ENCODE data around the gene ITGB3BP.
"Not testable (repeated sequence)": the region's sequence is repeated elsewhere in the genome, so short reads cannot be mapped to it uniquely, and the experiment has no call there.

Gene ITGB3BP

DNA sequence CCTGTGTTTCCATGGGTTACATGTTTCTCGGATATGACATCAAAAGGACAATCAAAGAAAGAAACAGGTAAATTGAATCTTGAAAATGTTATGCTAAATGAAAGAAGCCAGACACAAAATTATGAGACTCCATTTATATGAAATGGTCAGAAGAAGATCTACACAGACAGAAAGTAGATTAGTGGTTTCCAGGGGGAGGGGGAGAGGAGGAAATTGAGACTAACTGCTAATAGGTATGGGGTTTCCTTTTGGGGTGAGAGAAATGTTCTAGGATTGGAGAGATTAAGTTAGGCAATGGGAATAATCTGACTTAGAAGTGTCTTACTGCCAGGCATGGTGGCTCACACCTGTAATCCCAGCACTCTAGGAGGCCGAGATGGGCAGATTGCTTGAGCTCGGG is 21.8 kb downstream of the ITGB3BP start:
- no peak for DNase-seq

DNA sequence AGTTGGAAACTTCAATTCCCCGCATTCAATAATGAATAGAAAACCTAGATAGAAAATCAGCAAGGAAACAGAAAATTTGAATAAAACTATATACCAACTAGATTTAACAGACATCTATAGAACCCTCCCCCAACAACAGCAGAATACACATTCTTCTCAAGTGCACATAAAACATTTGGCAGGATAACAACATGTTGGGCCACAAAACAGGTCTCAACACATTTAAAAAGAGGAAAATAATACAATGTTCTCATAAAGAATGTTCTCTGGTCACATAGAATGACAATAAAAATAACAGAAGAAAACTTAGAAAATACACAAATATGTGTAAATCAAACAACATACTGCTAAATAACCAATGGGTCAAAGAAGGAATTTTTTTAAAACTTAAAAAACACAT is 24.9 kb downstream of the ITGB3BP start:
- no peak for DNase-seq

- no peak for DNase-seq
Observed at GRCh38 chr1:63497577-63497976, 25.4 kb downstream of the ITGB3BP start.

DNA sequence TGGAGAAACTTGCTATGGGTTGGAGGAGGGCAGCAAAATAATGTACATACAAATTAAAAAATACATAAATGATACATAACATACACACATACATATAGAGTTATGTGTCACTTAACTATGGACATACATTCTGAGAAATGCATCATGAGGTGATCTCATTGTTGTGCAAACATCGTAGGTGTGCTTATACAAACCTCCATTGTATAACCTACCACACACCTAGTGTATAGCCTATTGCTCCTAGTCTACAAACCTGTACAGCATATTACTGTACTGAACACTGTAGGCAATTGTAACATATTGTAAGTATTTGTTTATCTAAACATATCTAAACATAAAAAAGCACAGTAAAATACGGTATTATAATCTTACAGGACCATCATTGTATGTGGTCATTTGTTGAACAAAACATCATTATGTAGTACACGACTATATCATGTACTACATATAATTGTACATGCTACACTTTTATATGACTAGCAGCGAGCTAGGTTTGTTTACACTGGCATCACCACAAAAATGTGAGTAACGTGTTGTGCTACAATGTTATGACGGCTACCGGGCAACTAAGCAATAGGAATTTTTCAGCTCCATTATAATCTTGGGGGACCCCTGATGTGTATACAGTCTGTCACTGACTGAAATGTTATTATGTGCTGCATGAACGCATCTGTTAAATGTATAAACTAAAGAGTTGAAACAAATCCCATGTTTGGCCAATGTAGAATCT is 35.5 kb downstream of the ITGB3BP start:
- no peak for DNase-seq

GRCh38 chr1:63486629-63487028 is 36.4 kb downstream of the ITGB3BP start:
- no peak for DNase-seq

GRCh38 chr1:63480057-63480456 is 43.0 kb downstream of the ITGB3BP start:
- DNase-seq: no peak

- DNase-seq: no peak
Observed at GRCh38 chr1:63475761-63476160, 47.3 kb downstream of the ITGB3BP start.

DNA sequence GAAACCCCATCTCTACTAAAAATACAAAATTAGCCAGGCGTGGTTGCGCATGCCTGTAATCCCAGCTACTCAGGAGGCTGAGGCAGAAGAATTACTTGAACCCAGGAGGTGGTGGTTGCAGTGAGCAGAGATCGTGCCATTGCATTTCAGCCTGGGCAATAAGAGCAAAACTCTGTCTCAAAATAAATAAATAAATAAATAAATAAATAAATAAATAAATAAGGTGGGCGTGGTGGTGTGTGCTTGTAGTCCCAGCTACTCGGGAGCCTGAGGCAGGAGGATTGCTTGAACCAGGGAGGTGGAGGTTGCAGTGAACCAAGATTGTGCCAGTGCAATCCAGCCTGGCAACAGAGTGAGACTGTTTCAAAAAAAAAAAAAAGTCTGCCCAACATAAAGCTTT is 54.3 kb downstream of the ITGB3BP start:
- DNase-seq: not testable (repeated sequence)

DNA sequence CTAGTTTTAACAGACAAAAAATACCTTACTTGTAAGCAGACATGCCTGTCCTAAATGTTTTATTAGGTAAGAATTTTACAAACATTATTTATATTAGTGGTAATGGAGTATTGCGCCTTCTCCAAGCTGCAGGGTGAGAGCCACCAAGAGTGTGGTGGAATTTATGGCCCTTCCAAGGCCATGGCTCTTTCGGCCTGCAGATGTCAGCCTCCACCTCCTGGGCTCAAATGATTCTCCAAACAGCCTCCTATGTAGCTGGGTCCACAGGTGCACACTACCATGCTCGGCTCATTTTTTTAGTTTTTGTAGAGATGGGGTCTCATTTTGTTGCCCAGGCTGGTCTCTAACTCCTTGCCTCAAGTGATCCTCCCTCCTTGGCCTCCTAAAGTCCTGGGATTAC is 56.3 kb downstream of the ITGB3BP start:
- no peak for DNase-seq

- no peak for DNase-seq
Observed at GRCh38 chr1:63466181-63466580, 56.8 kb downstream of the ITGB3BP start.

GRCh38 chr1:63463248-63463647 is 59.8 kb downstream of the ITGB3BP start:
- no peak for DNase-seq

DNA sequence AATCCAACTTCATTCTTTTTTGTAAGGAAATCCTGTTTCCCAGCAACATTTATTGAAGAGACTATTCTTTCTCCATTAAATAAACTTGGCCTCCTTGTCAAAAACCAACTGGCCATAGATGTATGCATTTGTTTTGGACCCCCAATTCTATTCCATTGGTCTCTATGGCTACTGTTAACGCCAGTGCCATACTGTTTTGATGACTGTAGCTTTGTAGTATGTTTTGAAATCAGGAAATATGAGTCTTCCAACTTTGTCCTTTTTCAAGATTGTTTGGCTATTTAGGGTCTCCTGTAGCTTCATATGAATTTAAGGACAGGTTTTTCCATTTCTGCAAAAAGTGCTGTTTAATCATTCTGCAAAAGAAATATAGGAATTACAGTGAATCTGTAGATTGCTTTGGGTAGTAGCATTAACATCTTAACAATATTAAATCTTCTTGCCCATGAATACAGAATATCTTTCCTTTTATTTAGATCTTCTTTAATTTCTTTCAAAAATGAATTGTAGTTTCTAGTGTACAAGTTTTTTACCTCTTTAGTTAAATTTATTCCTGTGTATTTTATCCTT is 61.3 kb downstream of the ITGB3BP start:
- no peak for DNase-seq

DNA sequence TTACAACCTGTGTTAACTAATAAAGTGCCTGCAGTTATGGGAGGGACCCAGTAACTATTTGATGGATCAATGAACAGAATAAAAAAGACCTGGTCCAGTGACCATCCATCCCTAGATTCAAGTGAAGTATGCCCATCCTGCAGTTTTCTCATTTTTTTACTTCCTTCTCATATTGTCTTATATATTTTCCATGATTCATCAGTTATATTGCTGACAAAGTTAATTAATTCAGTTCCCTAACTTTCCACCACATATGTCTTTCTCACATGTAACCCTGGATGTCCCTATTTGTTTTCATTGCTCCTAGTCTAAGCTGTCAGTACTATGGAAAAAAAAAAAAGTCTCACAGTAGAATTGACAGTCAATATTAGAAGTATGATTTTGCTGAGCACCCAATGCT is 64.3 kb downstream of the ITGB3BP start:
- DNase-seq: no peak

DNA sequence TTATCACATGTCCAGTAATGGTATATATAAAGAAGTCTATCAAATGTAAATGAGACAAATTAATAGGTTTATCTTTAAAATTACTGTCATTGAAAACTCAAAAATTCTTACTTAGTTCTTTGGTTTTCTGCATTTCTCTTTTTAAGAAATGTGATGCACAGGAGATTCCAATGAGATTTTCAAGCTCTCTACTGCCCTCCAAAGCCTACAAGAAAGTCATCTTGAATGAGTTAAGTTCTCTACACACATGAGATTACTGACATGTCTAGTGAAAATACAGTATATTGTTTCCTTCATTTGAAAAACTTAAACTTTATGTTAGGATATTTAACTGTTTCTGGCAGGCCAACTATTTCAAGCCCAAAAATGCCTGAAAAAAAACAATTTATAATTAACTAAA is 68.8 kb downstream of the ITGB3BP start:
- no peak for DNase-seq

DNA sequence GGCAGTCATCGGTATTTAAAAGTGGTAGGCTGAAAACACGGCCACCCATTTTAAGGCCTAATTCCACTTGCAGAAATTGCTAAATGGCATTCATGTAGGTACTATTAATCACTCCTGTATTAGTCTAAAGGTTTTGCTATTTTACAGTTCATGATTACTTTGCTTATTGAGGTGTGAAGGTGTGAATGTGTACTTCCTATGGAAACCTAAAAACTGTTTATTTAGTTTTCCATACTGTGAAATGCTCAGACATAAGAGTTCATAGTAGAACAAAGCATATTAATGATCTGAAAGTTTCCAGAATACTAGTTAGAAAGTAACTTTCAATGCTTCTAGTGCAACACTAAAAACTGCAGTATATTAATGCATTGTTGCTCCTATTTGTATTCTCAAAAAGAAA is 69.8 kb downstream of the ITGB3BP start:
- no peak for DNase-seq

GRCh38 chr1:63450416-63450815 is 72.6 kb downstream of the ITGB3BP start:
- no peak for DNase-seq

DNA sequence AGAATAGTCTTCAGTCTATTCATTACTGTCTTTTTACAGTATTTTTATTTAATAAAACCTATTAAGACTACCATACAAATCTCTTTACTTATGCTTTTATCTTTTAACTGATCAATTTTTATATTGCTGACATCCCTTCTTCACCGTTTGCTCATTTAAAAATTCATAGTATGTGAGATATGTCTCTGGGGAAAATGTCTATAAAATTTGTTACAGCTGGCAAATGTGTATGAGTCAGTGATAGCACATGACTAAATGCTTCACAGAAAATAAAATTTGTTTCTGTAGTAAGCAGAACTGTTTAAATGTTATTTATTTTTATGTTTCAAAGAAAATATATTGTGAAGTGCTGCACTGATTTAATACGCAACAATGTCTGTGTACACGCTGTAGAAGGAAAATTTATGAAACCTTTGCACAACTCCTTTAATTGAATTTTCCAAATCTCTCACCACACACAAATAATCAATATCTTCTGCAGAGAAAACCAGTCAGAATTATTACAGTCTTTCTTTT is 74.2 kb downstream of the ITGB3BP start:
- no peak for DNase-seq

GRCh38 chr1:63442141-63442475 is 80.9 kb downstream of the ITGB3BP start:
- no peak for DNase-seq

DNA sequence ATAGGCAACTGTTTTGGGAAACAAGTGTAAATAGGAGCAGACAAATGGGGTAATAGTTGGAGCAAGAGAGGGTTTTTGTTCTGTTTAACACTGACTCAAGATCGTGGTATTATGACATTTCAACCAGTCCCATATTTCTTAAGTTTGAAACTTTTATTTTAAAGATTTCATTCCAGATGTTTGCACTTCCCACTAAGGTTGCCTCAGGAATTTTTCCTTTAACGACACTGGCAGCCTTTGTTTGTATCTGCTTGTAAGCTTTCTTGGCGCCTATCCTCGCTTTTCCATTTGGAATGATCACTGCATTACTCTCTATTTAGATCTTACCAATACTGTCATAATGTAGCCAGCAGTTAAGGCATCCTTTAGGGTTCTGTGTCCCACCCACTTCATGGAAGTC is 87.9 kb downstream of the ITGB3BP start:
- DNase-seq: no peak

DNA sequence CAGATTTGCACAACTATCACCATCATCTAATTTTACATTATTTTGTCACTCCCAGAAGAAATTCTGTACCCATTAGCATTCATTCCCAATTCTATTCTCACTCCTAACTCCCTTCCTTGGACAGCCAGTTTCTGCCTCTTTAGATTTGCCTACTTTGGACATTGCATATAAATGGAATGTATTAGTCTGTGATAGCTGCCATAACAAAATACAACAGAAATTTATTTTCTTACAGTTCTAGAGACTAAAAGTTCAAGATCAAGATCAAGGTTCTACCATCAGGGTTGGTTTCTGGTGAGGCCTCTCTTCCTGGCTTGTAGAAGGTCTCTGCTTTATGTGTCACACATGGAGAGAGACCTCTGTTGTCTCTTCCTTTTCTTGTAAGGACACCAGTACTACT is 93.7 kb downstream of the ITGB3BP start:
- no peak for DNase-seq

DNA sequence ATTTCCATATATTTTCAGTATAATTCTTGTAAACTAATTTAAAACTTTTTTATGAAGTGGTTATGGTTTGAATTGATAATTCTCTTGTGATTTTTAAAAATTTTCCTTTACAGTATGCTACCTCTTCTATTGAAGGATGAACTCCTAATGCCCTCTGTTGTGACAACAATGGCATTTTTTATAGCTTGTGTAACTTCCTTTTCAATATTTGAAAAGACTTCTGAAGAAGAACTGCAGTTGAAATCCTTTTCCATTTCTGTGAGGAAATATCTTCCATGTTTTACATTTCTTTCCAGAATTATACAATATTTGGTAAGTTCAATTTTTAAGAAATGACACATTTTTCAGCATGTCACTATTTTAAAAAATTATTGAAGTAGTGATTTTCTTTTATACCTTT is 94.2 kb downstream of the ITGB3BP start:
- no peak for DNase-seq

DNA sequence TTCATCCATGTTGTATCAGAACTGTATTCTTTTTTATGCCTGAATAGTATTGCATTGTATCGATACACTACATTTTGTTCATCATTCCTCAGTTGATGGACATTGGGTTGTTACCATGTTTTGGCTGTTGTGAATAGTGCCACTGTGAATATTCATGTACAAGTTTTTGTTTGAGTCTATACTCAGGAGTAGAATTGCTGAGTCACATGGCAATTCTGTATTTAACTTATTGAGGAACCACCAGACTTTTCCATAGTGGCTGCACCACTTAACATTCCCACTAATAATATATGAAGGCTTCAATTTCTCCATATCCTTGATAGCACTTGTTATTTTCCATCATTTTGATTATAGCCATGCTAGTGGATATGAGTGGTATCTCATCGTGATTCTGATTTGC is 99.4 kb downstream of the ITGB3BP start:
- DNase-seq: no peak

DNA sequence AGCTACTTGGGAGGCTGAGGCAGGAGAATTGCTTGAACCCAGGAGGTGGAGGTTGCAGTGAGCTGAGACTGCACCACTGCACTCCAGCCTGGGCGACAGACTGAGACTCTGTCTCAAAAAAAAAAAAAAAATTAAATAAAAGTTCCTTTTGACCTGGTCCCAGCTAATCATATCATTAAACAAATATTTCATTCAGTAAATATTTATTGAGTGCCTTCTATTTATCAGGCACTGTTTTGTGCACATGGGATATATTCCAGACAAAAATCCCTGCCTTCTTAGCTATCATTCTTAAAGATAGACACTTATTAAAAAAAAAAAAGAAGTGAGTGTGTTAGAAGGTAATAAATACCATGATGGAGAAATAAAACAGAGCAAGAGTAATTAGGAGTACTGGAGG is 102.3 kb downstream of the ITGB3BP start:
- DNase-seq: not testable (repeated sequence)

DNA sequence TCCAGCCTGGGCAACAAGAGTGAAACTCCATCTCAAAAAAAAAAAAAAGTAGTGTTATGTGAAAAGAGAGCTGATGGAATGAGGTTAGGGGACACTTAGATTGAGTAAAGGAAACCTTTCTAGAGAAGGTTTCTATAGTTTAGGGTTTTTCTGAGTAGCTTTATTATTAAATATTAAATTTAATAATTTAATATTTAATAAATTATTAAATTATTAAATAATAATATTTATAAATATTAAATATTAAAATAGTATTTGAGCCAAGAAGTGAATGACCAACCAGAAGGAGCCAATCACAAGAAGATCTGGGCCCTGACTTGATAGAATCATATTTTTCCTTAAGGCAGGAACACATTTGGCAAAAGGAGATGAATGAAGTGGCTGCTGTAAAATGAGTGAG is 104.9 kb downstream of the ITGB3BP start:
- DNase-seq: no peak

All from NCI-H2029 (cell line).